Body of pancreas (tissue), 4 donors: ENCODE data around the gene AKAP13.

Experiments
- POLR2A ChIP-seq, 3 donors: fragments of 450-650 bp; IDR thresholded peaks; one replicate each; pipeline ENCODE4 v1.6.1; 2016; ENCODE audit warnings: antibody characterized with exemption in 3 of 3, mild to moderate bottlenecking in 2 of 3
- TF ChIP-seq, protein P1 (sequence below), 7 experiments: fragments of 450-650 bp in 4 of 7; fragments of 200-600 bp in 3 of 7; sonication (generic) in 3 of 7; IDR thresholded peaks; one replicate each; pipeline ENCODE4 v1.5.1; 2016 to 2019; ENCODE audit warnings: antibody characterized with exemption in 7 of 7

DNA sequence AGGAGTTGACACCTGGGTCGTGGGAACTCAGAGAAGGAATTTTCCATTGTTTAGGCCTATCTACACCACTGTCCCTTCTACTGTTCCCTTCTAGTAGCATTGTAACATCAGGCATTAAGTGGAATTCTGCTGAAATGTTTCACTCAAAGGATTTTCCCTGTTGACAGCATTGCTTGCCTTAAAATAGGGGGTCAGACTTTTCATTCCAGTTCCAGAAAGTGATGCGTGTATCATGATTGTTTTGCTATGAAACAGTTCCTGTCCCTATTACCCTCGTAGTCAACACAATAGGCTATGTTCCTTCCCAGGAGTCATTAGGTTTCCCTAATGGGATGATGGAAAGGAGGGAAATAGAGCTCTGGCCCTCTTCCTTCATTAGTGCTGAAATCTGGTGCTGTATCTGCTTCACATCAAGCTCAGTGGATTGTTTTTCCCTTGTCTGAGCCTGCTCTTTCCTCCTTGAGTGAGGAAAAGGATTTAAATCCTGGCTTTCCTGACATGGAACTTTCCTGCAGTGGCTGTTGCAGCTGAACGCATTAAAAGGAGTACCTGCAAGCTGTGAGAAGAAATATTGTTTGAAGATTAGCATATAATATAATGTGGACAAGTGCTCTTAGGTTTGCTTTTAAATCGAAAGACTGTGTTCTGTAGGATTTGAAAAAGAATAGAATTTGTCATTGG lies 218.5 kb downstream of the AKAP13 start:
- TF ChIP-seq, protein P1, sequence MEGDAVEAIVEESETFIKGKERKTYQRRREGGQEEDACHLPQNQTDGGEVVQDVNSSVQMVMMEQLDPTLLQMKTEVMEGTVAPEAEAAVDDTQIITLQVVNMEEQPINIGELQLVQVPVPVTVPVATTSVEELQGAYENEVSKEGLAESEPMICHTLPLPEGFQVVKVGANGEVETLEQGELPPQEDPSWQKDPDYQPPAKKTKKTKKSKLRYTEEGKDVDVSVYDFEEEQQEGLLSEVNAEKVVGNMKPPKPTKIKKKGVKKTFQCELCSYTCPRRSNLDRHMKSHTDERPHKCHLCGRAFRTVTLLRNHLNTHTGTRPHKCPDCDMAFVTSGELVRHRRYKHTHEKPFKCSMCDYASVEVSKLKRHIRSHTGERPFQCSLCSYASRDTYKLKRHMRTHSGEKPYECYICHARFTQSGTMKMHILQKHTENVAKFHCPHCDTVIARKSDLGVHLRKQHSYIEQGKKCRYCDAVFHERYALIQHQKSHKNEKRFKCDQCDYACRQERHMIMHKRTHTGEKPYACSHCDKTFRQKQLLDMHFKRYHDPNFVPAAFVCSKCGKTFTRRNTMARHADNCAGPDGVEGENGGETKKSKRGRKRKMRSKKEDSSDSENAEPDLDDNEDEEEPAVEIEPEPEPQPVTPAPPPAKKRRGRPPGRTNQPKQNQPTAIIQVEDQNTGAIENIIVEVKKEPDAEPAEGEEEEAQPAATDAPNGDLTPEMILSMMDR (IDR thresholded peaks at IDR 0.05) = no peak
- TF ChIP-seq POLR2A (IDR thresholded peaks at IDR 0.05) = no peak
